GM12872 (cell line): ENCODE data around the gene PPP1R9A.

ENCODE experiments used
- TF ChIP-seq, protein P1 (sequence below): IDR thresholded peaks from 3 replicates; pipeline ENCODE4 v1.5.1; 2011; ENCODE audit warnings: low read depth, mild to moderate bottlenecking, low read length, moderate library complexity; ENCODE audit not compliant: insufficient read depth

Gene PPP1R9A

GRCh38 chr7:95244616-95245015 lies 337.2 kb downstream of the PPP1R9A start:
- TF ChIP-seq, protein P1, sequence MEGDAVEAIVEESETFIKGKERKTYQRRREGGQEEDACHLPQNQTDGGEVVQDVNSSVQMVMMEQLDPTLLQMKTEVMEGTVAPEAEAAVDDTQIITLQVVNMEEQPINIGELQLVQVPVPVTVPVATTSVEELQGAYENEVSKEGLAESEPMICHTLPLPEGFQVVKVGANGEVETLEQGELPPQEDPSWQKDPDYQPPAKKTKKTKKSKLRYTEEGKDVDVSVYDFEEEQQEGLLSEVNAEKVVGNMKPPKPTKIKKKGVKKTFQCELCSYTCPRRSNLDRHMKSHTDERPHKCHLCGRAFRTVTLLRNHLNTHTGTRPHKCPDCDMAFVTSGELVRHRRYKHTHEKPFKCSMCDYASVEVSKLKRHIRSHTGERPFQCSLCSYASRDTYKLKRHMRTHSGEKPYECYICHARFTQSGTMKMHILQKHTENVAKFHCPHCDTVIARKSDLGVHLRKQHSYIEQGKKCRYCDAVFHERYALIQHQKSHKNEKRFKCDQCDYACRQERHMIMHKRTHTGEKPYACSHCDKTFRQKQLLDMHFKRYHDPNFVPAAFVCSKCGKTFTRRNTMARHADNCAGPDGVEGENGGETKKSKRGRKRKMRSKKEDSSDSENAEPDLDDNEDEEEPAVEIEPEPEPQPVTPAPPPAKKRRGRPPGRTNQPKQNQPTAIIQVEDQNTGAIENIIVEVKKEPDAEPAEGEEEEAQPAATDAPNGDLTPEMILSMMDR: no peak

- TF ChIP-seq, protein P1: no peak
These were observed 338.6 kb downstream of the PPP1R9A start for GRCh38 chr7:95245828-95246500.

DNA sequence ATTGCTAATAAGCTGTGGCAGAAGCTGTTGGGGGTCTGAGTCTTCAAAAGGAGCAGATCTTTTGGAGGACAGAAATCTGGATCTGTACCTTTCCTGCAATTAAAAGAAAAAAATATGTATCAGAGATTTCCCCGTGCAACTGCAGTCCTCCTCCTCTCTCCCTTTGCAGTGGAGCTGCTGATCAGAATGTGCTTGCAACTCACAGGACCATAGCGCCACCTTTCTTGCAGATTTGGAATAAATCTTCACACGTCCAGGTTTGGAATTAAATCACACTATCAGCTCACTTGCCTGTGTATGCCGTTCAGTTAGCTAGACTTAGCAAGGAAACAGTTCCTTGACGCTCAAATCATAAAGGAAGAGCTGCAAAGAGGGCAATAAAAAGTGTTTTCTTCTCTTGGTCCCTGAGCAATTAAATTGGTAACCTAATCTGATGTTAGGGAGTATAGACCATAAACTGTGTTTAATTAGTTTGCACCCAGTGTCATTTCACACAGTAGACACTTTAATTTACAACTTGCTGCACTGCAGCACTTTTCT lies 339.5 kb downstream of the PPP1R9A start:
- TF ChIP-seq, protein P1: peak; percentile 61

DNA sequence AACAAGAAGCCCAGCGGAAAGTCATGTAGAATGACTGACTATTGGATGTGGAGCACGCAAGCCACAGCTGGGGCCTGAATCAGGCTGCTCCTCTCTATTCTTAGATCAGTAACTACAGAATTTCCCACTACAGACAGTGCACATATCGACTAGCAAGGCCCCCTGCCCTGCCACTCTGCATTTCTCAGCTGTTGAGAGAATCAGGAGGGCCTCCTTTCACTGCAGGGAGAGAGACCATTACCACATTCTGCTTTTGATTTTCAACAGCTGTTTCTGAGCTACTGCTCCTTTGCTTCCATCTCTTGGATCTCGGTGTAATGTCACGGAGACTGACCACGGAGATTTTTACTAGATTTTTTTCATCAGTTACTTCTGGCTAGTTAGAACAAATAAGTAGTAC lies 343.2 kb downstream of the PPP1R9A start:
- TF ChIP-seq, protein P1: no peak

GRCh38 chr7:95251966-95252365 lies 344.6 kb downstream of the PPP1R9A start:
- TF ChIP-seq, protein P1: no peak

DNA sequence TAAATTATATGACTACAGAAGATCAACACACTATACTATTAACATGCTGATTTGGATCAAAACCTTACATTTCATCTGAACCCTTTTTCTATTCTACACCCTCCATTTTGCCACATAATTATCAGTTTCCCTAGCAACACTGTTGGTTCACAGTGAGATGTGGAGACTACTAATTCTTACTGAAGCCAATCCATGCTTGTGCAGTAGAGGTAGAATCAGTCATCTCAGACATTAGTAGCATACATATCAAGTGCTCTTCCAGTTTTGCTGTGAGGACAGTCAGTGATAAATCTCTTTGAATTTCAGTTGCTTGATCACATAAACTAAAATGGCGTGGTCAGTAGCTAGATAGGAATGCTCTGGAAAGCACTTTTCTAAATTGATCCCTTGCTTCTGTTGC lies 346.6 kb downstream of the PPP1R9A start:
- TF ChIP-seq, protein P1: no peak

- TF ChIP-seq, protein P1: no peak
These were observed 348.3 kb downstream of the PPP1R9A start for GRCh38 chr7:95255691-95256090.
